ENCODE results near the gene FBXO21. TPM values are rescaled to one million over a fixed set of nuclear protein-coding genes. Genes with fewer than 3 reads are reported as not detected.
A peak's percentile ranks its signal among the peaks of the same experiment; 100 is the strongest.

FBXO21 gene
- total and polyA plus RNA-seq, 2 of the 13 experiments (the other 11 are each of a cell fraction or from before 2014, with no cell fraction given) = 15.6 to 32.5 TPM

GRCh38 chr12:117155278-117156060 lies 34.8 kb downstream of the FBXO21 start (continued):
- TF ChIP-seq HNRNPLL (IDR thresholded peaks at IDR 0.05; ENCODE audit: low read depth, low read length, poor library complexity, severe bottlenecking) = peak; percentile 53
- TF ChIP-seq ZNF614 (CRISPR knock-in tag; IDR thresholded peaks at IDR 0.05; ENCODE audit: borderline replicate concordance) = no peak
- 0 out of 2 replicates have a peak, but pooled peaks have one; percentile 55 for TF ChIP-seq IKZF5 (CRISPR knock-in tag; IDR thresholded peaks at IDR 0.05)
- no peak; the same call in 1 of the 2 replicates for TF ChIP-seq ZNF710 (CRISPR knock-in tag; IDR thresholded peaks at IDR 0.05; ENCODE audit: borderline replicate concordance)
- peak; percentile 75 for TF ChIP-seq PTBP1 (IDR thresholded peaks at IDR 0.05; ENCODE audit: low read depth, low read length, poor library complexity, severe bottlenecking)
- no peak for TF ChIP-seq ZC3H4 (CRISPR knock-in tag; IDR thresholded peaks at IDR 0.05; ENCODE audit: borderline replicate concordance)
- no peak for TF ChIP-seq RARA (CRISPR knock-in tag; IDR thresholded peaks at IDR 0.05)
- TF ChIP-seq PHF8 (CRISPR knock-in tag; IDR thresholded peaks at IDR 0.05) = no peak
- TF ChIP-seq ZNF580 (CRISPR knock-in tag; IDR thresholded peaks at IDR 0.05; ENCODE audit: borderline replicate concordance, low read depth) = no peak; the same call in 1 of the 2 replicates
- peak; percentile 90 for TF ChIP-seq ZMYM4 (CRISPR knock-in tag; IDR thresholded peaks at IDR 0.05)
- no peak for TF ChIP-seq NAIF1 (CRISPR knock-in tag; IDR thresholded peaks at IDR 0.05; ENCODE audit: borderline replicate concordance)
- TF ChIP-seq ZNF891 (CRISPR knock-in tag; IDR thresholded peaks at IDR 0.05) = peak; percentile 63; the same call in 1 of the 2 replicates
- TF ChIP-seq SRF (IDR thresholded peaks at IDR 0.05; ENCODE audit: low read depth, low read length) = no peak
- no peak for TF ChIP-seq ZNF670 (CRISPR knock-in tag; IDR thresholded peaks at IDR 0.05; ENCODE audit: borderline replicate concordance)
- TF ChIP-seq XBP1 (CRISPR knock-in tag; IDR thresholded peaks at IDR 0.05) = no peak
- peak; percentile 18; the same call in 1 of the 2 replicates for TF ChIP-seq ZNF281 (CRISPR knock-in tag; IDR thresholded peaks at IDR 0.05; ENCODE audit: borderline replicate concordance)
- no peak for TF ChIP-seq SOX13 (IDR thresholded peaks at IDR 0.05)
- TF ChIP-seq SOX13 (CRISPR knock-in tag; conservative IDR thresholded peaks at IDR 0.05 in 1 of 2, IDR thresholded peaks at IDR 0.05 in 1 of 2) = peak in 1 of 2 experiments; percentile 17; a peak in 1 of 4 replicates
- TF ChIP-seq RBAK (CRISPR knock-in tag; IDR thresholded peaks at IDR 0.05) = no peak
- no peak for TF ChIP-seq BHLHE40 (IDR thresholded peaks at IDR 0.05; ENCODE audit: low read length)
- TF ChIP-seq PCBP2 (optimal IDR thresholded peaks at IDR 0.05; ENCODE audit: low read depth, low read length, poor library complexity, severe bottlenecking) = no peak
- peak; percentile 80 for TF ChIP-seq RAD21 (CRISPR knock-in tag; IDR thresholded peaks at IDR 0.05)

All from HepG2 (cell line).